Kidney capillary endothelial cell (primary cell): ENCODE measurements around the gene SSX2IP.
"Not testable (repeated sequence)": the region's sequence is repeated elsewhere in the genome, so short reads cannot be mapped to it uniquely, and the experiment has no call there.

Experiments used
- DNase-seq: peaks from one replicate; pipeline ENCODE4 v3.0.0-alpha.2; 2018; ENCODE audit warnings: low spot score

The SSX2IP gene, protein sequence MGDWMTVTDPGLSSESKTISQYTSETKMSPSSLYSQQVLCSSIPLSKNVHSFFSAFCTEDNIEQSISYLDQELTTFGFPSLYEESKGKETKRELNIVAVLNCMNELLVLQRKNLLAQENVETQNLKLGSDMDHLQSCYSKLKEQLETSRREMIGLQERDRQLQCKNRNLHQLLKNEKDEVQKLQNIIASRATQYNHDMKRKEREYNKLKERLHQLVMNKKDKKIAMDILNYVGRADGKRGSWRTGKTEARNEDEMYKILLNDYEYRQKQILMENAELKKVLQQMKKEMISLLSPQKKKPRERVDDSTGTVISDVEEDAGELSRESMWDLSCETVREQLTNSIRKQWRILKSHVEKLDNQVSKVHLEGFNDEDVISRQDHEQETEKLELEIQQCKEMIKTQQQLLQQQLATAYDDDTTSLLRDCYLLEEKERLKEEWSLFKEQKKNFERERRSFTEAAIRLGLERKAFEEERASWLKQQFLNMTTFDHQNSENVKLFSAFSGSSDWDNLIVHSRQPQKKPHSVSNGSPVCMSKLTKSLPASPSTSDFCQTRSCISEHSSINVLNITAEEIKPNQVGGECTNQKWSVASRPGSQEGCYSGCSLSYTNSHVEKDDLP

DNA sequence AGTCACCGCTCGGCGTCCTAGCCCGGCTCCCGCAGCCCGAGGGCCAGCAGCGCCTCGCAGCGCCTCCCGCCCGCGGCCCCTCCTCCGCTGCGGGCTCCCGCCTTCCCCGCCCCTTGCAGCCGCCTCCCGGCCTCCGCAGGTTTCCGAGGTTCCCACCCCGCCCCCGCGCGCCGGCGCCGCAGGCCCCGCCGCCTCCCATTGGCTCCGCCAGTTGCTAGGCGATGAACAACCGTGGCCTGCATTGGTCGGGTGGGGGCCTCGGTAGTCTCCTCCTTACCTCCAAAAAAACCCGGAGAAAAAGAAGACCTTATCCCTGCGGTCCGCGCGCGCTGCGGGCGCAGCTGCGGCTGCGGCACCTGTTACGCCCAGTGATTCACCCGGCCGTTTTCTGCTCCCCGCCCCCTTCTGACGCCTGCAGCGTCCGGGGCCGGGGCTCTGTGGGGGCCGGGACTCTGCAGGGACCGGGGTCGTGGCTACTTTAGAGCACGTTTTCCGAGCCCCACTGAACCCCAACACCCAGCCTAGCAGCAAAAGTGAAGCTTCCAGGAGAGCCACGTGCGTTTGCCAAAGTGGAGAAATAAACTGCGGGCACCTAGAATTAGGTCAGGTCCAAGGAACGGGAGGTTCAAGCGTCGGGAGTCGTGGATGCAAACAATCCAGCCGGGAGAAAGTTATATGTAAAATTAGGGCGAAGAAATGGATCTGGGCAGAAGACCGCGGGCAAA, at the start of gene SSX2IP:
Gene SSX2IP (minus strand): TSS at position 65 of the 725 bp plus-strand sequence. CDS start 19,242 bp downstream, outside the sequence.
- peak; percentile 77 for DNase-seq

DNA sequence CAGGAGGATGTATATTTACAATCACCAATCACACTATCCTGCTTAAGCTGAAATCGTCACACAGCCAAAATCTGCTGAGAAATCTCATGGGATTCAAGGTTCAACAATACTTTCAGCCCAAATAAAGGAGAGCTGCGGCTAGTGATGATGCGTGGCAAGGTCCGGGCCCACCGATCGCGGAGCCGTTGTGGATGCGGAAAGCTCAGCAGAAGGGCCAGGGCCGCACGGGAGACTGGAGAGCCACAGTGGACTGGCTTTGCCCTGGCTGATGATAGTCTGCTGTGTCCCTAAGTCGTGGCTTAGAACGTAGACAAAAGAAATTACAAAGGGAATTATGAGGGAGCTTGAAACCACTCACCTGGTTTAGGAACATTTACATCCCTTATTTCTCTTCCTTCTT, 48.0 kb upstream of the SSX2IP start:
- DNase-seq: no peak

DNA sequence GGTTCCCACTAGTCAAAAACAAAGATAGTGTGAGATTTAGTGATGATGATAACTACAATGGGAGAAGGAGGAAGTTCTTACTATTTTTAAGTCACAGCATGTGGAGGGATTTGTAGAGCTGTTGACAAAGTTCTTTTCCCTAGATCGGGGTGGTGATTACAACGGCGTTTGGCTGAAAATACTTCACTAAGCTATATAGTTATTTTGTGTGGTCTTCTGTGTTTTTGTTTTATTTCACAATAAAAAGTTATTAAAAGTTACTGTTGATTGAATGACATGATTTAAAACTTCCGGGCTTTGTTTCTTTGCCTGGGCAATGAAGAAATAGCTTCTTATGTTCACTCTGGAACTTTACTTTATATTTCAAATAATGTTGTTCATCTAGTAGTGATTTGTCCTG, 47.3 kb upstream of the SSX2IP start:
- DNase-seq: no peak

DNA sequence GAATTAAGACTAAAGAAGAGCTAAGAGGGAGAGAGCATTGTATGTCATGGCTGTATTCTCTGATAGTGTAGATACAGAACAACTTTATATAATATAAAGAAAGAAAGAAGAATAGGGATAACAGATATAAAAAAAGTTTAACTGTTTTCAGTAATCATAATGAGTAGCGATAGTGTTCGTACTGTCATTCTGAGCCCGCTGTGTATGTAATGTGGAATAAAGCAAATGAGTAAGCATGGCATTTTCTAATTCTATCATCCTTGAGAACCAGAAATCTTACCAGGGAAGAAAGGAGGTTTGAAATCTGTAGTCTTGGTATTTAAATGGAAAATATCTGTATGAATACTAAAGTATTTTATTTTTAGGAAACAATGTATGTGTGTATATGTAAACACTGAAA, 46.7 kb upstream of the SSX2IP start:
- DNase-seq: no peak

DNA sequence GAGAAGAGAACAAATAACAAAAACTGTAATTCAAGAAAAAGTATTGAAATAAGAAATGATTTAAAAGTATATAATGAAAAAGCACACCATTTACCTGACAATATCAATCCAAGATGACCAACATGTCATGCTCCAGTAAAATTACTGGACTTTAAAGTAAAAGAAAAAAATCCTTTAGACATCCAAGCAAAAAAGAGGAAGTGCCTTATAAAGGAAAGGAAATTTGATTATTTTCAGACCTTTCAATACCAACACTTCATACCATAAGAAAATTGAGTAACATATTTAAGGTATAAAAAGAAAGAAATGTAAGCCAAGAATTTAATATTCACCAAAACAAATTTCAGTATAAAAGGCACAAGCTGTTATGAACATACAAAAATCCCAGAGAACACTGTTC, 46.2 kb upstream of the SSX2IP start:
- no peak for DNase-seq

DNA sequence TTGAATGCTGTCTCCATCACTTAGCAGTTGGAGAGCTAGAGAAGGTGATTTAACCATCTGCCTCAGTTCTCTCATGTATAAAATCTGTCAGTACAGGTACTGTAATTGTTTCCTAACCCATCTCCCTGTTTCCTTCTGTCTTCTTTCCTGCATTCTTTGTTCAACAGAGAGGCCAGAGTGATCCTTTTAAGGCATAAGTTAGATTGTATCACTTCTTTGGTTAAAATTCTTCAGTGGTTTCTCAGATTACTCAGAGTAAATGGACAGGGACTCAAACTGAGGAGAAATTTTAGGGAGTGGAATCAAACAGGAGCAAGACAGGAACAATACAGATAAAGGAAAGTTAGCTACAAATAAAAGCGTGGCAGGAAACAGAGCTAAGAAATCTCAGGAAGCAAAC, 45.2 kb upstream of the SSX2IP start:
- DNase-seq: no peak

DNA sequence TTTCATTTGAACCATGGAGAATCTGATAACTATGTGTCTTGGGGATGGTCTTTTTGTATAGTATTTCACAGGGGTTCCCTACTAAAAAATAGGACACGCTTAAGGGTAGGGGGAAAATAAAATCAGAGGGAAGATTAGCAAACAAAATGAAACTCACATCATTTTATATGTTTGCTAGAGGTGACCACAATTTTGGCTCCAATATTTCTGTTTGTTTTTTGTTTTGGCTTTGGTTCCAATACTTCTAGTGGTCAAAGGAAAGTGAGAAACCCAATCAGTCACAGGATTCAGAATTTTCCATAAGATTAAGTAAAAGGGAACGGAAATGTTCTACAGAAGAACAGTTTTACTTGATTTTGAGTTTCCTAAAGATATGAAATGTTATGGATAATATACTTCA, 42.3 kb upstream of the SSX2IP start:
- no peak for DNase-seq

DNA sequence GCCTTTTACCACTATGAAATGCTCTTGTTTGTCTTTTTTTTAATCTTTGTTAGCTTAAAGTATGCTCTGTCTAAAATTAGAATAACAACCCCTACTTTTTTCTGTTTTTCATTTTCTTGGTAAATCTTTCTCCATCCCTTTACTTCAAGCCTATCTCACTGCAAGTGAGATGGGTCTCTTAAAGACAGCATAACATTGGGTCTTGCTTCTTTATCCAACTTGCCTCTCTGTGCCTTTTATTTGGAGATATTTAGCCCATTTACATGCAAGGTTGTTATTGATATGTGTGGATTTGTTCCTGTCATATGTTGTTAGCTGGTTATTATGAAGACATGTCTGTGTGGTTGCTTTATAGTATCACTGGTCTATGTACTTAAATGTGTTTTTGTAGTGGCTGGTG, 41.3 kb upstream of the SSX2IP start:
- no peak for DNase-seq

DNA sequence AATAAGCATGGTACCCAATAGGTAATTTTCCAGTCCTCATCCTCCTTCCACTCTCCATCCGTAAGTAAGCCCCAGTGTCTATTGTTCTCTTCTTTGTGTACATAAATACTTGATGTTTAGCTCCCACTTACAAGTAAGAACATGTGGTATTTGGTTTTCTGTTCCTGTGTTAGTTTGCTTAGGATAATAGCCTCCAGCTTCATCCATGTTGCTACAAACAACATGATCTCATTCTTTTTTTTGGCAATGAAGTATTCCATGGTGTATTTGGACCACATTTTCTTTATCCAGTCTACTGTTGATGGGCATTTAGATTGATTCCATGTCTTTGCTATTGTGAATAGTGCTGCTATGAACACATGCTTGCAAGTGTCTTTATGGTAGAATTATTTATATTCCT, 37.5 kb upstream of the SSX2IP start:
- DNase-seq: not testable (repeated sequence)

DNA sequence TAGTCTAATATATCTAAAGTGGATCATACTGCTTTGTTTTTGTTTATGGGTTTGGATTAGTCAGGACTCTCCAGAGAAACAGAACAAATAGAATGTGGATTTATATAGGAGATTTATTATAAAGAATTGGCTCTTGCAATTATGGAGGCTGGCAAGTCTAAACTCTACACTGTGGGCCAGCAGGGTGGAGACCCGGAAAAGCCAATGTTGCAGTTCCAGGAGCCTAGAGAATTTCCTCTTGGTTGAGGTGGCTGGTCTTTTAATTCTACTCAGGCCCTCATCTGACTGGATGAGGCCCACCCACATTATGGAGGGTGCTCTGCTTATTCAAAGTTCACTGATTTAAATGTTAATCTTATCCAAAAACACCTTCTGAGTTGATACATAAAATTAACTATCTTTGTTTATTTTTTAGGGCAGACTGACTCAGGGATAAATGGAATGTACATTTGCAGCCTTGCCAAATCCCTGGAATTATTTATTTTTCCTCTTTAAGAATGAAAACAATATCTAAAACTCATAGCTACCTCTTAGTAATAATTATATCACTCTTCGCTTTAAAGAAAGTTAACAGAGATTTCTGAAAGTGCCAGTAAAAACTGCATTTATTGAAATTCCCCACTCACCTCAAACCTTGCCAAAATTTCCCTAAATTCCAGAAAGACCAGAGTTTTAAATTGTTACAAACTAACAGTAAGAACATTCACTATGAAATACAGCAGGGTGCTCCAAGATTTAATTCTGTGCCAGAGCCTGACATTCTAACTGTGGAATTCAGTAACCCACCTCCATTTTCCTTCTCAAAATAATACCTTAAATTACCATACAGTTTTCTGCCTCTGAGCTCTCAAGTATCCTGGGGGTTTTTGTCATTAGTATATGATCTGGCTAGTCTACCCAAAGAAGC, 36.6 kb upstream of the SSX2IP start:
- no peak for DNase-seq

DNA sequence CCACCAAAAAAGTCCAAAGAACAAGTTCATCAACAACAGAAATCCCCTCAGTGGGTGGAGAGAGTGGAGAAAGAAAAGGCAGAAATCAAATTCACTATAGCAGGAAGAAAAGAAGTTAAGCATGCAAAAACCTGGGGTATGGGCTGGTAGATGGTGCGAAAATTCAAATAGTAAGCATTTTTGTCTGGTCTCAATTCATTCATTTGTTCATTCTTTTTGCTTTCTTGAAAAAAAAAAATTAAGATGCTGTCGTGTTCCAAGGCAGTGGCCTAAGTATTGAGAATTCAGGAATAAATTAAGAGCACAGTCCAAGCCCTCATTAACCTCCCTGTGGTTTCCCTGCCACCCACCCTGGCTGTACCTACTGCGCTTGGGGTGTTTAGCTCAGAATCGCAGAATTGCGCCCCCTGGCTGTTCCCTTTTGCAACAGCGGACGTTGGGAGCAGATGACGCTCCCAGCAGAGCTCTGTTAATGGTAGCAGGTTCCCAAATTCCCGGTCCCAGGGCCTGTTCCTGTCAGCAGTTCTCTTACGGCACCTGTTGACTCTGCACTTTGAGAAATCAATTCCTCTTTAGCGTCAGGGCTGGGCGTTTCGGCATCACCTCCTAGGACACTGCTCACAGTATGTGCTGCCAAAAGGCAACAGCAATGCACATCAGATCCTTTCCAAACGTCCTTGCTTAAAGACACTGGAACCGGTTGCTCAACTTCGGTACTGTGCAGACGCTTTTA, 34.0 kb upstream of the SSX2IP start:
- DNase-seq: no peak

DNA sequence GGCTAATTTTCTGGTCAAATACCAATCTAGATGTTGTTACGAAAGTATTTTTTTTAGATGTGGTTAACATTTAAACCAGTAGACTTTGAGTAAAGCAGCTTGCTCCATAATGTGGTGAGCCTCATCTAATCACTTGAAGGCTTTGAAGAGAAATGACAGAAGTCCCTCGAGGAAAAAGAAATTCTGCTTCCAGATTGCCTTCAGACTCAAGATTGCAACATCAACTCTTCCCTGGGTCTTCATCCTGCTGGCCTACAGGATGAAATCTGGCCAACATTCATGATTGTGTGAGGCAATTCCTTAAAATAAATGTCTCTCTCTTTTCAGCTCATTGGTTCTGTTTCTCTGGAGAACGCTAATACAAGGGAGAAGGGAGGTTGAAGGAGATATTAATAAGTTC, 32.5 kb upstream of the SSX2IP start:
- DNase-seq: no peak

DNA sequence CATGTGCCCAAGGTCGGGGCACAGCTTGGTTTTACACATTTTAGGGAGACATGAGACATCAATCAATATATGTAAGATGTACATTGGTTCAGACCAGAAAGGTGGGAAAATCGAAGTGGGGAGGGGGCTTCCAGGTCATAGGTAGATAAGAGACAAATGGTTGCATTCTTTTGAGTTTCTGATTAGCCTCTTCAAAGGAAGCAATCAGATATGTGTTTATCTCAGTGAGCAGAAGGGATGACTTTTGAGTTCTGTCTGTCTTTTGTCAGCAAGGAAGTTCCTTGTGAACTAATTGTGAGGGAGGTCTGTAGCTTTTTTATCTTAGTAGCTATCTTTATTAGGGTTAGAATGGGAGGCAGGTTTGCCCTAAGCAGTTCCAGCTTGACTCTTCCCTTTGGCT, 31.6 kb upstream of the SSX2IP start:
- DNase-seq: not testable (repeated sequence)

DNA sequence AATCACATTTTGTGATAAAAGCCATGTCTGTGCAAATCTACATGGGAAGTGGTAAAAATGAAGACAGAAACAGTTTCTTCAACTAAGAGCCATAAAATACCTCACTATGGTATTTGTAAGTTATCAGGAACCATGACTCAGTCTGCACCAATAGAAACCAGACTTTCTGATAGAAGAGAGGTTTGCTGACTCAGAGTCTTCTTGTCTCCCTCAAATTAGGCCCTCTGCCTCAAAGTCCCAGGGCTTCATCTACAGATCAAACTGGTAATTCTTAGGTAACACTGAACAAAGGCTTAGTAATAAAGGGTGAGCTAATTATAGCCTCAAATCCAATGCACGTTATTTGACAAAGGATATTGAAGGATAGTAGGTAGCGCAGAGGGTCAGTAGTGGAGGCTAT, 30.9 kb upstream of the SSX2IP start:
- no peak for DNase-seq

DNA sequence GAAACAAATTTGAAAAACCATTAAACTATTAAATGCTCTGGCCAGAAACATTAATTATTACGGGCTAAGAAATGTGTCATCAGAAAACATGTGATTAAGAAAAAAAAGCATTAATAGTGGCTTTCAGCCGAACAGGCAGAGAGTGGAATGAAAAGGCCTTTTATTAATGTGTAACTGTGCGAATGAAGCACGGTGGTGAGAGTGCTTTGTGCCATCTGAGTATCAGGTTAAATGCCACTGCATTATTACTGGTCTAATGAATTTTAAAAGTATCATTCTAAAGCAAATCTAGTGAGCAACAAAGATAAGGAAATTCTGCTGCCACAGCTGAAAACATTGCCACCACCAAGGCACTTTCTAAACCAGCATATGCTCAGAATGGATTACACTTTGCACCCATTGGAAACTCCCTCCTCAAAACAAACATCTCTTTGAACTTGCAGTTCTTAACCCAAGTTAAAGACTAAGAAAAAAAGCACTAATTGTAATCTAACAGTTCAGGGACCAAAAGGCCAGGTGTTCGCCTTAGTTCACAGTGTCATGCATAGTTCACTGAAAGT, 30.0 kb upstream of the SSX2IP start:
- no peak for DNase-seq

DNA sequence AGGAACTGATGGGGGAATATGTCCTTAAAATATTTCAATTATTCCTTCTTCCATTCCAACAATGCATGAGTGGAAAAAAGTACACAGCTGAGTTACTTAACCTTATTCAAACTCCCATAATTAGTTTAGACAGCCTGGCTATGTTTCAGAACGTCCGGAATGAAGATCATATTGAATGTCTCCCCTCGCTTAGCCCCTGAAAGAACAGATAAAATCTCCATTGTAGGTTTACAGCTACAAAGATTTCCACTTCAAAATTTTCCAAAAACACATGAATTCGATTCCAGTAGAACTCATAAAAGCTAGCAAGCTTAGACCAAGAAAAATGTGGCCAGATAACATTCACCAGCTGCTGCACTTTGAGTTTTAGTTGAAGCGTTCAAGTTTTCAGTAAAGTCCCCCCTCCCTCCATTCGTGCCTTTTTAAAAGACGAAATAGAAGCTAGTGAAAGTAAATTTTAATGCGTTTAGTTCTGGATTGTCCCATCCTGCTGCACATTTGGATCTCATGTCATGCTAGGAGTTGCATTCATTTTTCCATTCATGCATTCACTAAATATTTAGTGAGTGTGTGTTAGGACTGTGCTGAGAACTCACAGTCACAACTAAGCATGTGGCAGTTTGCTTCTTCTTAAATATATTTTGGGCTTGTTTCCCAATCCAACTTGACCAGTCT, 29.4 kb upstream of the SSX2IP start:
- no peak for DNase-seq

DNA sequence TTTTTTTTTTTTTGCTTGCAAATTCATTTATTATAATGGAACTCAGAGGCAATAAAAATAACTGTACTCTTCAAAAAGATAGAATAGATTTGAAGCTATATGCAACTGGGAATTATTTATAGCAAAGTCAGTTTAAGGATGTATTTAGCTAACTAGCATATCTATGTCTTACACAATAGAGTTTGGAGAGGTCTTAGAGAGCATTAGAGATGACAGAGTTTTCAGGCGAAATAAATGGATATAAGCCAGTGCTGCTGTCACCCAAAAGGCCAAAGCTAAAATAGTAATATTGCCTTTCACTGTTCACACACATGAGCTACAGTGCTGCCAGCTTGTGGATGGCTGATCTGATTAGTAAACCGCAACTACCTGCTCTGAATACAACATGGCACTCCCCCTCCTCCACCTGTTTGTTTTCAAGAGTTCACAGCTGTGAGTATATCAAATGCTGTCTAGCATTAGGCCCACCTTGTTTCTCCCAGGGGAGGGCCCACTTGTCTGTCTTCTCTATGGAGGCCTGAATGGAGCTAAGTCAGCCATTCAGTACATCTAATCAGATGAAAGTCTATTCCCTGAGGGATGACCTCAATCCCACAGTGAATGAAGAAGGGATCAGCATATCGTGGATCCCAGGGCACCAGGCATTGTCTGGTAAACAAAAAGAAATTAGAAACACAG, 25.2 kb upstream of the SSX2IP start:
- DNase-seq: no peak

DNA sequence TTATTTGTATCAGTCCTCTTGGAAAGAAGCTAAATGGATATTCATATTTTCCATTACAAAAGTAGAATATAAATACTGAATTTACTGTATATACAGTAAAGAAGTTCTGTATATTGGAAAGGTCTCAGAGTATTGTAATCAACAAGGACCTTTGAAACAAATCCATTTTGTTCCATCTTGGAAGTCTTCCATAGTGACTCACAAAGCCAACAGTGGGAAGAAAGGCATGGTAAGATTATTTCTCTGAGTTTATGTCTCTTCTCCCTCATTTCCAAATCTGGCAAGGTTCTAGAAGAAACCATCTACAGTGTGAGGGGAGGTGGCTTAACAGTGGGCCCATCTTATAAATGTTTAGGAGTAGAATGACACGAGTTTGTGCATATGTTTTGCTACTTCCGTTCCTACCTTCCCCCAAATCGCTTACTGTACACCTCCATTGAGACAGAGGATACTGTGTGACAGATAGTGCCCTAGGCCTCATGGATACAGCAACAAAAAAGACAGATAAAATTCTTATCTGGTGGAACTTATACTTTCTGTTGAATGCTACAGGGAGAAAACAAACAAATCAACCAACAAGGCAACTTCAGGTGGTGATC, 22.1 kb upstream of the SSX2IP start:
- no peak for DNase-seq

DNA sequence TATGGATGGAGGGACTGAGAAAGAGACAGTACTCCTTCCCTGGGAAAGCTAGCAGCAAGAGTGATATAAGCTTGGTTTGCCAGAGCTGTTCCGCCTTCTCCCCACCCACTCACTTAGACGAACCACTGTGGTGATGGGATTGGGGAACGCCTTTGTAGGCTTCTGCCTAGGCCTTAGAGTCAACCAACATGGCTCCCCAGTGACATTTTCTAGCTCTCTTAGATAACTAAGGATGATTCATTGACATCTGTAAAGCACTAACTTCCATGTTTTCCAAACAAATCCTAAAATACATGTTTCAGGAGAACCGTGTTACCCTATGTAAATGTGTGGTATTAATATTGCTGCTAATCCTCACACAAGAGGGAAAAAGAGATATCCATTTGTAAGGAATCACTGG, 21.6 kb upstream of the SSX2IP start:
- DNase-seq: no peak
